Endometrium (tissue), 2 donors: ENCODE data around the gene CBY1.

Source experiments
- FAIRE-seq: peaks from 2 replicates; lab custom pipeline; 2012; peaks lifted over from hg19 to GRCh38; lab: Jason Lieb, UNC
- donor health status: control.
- donor health status: control.

CBY1 gene

GRCh38 chr22:38649841-38650522 is 6.5 kb upstream of the CBY1 start:
- FAIRE-seq = no peak

- no peak for FAIRE-seq
These were observed 3.6 kb upstream of the CBY1 start for GRCh38 chr22:38652859-38653258.

GRCh38 chr22:38653741-38654140 is 2.7 kb upstream of the CBY1 start:
- no peak for FAIRE-seq

GRCh38 chr22:38655519-38656255 is 751 bp upstream of the CBY1 start:
- FAIRE-seq = no peak

GRCh38 chr22:38657045-38657909 is 839 bp downstream of the CBY1 start:
- FAIRE-seq = no peak

GRCh38 chr22:38674888-38675287 is 18.4 kb downstream of the CBY1 start:
- no peak for FAIRE-seq

GRCh38 chr22:38675833-38676232 is 19.4 kb downstream of the CBY1 start:
- FAIRE-seq = no peak

- FAIRE-seq = no peak
These were observed 25.3 kb downstream of the CBY1 start, which contains the start of gene TOMM22 for GRCh38 chr22:38681582-38682335. TSS of gene TOMM22 (plus strand) at chr22:38681957. CDS start at chr22:38681979, 22 bp downstream.

GRCh38 chr22:38684895-38685294 is 28.5 kb downstream of the CBY1 start:
- FAIRE-seq = no peak

GRCh38 chr22:38685761-38686160 is 29.3 kb downstream of the CBY1 start:
- no peak for FAIRE-seq

GRCh38 chr22:38689651-38690050 is 33.2 kb downstream of the CBY1 start:
- no peak for FAIRE-seq

- no peak for FAIRE-seq
These were observed 37.6 kb downstream of the CBY1 start for GRCh38 chr22:38694049-38694448.

- no peak for FAIRE-seq
These were observed 38.5 kb downstream of the CBY1 start for GRCh38 chr22:38694940-38695339.

- no peak for FAIRE-seq
These were observed 40.4 kb downstream of the CBY1 start for GRCh38 chr22:38696606-38697424.

- no peak for FAIRE-seq
These were observed 41.1 kb downstream of the CBY1 start for GRCh38 chr22:38697425-38698089.

GRCh38 chr22:38698407-38699094 is 42.1 kb downstream of the CBY1 start:
- FAIRE-seq = no peak

GRCh38 chr22:38699143-38699542 is 42.7 kb downstream of the CBY1 start:
- FAIRE-seq = no peak

GRCh38 chr22:38699784-38700183 is 43.3 kb downstream of the CBY1 start:
- no peak for FAIRE-seq

GRCh38 chr22:38700270-38700788 is 43.9 kb downstream of the CBY1 start:
- no peak for FAIRE-seq
